Ovary (tissue), 3 donors: ENCODE results near the gene TYMP.

ENCODE experiments used
- CTCF ChIP-seq, 3 donors: fragments of 450-650 bp in 2 of 3; fragments of 200-600 bp in 1 of 3; IDR thresholded peaks; one replicate each; pipeline versions ENCODE4 v1.5.1 to v1.8.0; 2016 to 2022; ENCODE audit warnings: antibody characterized with exemption in 3 of 3, mild to moderate bottlenecking in 1 of 3
- POLR2A ChIP-seq: fragments of 450-650 bp; IDR thresholded peaks from one replicate; pipeline ENCODE4 v1.6.1; 2017; ENCODE audit warnings: antibody characterized with exemption, mild to moderate bottlenecking, moderate library complexity
- donor health status: DM: no; HTN: no; CAD: no.

- TF ChIP-seq CTCF (IDR thresholded peaks at IDR 0.05) (no peak), POLR2A (no peak)
Observed at GRCh38 chr22:50547263-50547985, 17.6 kb upstream of the TYMP start.
